DMS53 treated with DMSO at 0.1 percent for 48 hours (cell line): Measurements from ENCODE around the gene TWNK.

Experiments
- DNase-seq: peaks from one replicate; lab custom pipeline; 2025; ENCODE audit not compliant: unreplicated experiment; lab: John Stamatoyannopoulos, UW

TWNK gene

DNA sequence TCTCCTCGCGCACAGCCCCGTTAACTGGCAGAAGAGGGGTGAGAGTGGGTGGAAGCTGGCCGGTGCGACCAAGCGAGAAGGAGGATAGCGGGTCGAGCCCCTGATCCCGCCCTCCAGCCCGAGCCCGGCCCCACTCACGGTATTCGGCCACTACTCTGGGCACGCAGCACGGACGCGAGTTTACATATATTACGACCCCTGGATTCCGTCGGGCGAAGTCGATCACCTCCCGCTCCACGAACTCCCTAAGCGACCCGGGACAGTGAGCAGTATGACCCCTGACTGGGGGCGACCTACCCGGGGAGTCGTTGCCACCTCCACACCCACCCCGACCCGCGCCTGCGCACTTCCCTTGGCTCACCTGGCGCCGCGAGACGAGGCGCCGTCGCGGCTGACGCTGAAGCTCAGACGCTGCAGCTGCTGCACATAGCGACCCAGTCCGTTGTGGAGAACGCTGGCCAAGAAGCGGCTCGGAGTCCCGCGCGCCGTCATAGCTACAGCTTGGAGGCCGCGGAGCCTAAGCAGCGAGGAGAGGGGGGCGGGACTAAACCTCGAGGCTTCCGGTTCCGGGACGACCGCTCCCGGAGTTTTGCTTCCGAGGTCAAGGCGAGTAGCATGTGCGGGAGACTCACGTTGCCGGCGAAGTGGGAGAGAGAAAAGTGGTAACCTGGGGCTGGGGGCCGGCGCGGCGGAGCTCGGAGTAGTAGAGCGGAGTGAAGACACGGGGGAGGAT, at the start of gene TWNK, which contains the start of gene MRPL43:
TWNK (plus strand) TSS at position 592 of the 733 bp plus-strand sequence. CDS start 668 bp downstream, outside the sequence.
MRPL43 (minus strand) TSS at position 546 of the 733 bp plus-strand sequence; CDS start at position 492, 54 bp downstream.
- peak; percentile 65 for DNase-seq

DNA sequence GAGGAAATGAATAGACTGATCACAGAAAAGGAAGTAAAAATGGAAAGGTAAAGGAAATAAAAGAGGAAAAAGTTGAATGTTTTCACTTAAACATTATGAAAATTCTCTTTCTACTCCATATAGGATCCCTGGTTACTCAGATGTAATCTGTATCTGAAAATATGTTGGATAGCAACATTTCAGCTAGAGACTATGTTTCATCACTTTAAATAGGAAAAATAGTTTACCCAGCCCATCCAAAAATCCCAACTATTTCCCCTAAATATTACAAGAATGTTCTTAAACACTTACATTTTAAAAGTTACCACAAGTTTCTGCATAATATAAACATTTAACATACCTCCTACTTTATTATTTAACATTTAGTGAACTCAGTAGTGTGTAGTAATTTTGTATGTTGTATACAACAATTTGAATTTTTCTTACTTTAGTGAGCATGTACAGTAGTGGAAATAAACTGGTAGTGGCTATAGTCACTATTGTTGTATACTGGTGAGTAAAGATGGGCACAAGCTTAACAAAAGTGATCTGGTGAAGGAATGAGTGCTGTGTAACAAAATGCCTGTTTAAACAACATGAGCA, 47.5 kb upstream of the TWNK start:
- DNase-seq = no peak

DNA sequence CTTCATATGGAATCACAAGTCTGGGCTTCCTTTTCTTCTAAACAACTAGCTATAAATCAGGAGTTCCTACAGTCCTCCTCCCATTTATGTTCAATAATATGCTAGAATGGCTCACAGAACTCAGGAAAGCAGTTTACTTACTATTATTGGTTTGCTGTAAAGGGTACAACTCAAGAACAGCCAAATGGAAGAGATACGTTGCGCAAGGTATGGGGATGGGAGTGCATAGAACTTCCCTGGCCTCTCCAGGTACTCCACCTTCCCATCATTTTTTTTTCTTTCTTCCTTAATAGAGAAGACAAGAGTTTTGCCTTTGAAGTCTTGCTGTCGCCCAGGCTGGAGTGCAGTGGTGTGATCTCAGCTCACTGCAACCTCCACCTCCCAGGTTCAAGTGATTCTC, 45.1 kb upstream of the TWNK start:
- DNase-seq = no peak

DNA sequence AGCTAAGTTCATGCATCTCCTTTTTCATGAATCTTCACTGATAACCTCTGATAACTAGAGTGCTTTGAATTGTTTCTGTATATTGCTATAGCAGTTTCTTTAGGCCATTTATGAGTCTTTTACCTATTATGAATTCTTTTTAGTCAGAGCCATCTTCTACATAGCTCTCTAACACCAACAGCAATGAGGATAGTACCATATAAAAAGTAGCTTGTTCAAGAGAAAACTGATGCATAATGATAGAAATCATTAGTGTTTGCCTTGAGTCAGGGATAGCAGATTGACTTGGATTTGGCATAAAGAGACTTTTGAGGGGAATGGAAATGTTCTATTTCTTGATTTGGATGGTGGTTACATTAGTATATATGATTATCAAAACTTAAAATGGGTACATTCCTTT, 43.8 kb upstream of the TWNK start:
- no peak for DNase-seq

GRCh38 chr10:100945754-100946153, 41.6 kb upstream of the TWNK start:
- no peak for DNase-seq

- DNase-seq = no peak
Measured at GRCh38 chr10:100948916-100949315, 38.4 kb upstream of the TWNK start.

- no peak for DNase-seq
Measured at GRCh38 chr10:100960251-100960650, 27.1 kb upstream of the TWNK start.

- DNase-seq = no peak
Measured at GRCh38 chr10:100962351-100963080, 24.8 kb upstream of the TWNK start.

DNA sequence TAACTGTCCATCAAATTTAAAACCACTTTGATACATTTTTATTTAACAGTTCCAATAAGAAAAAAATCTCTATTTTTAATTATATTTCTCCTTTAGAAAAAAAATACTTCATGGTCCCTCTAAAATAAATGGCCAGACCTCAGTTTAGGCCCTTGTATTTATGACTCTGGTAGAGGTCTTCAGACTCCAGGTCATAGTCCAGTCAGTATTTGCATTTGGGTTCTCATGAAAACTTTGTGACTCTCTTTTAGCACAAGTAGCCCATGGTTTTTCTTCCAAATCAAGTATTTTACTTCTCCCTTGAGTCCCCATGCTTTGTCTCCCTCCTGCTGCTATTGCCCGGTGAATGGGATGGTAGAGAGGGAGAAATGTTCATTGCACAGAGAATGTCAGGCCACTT, 23.5 kb upstream of the TWNK start:
- DNase-seq = no peak

DNA sequence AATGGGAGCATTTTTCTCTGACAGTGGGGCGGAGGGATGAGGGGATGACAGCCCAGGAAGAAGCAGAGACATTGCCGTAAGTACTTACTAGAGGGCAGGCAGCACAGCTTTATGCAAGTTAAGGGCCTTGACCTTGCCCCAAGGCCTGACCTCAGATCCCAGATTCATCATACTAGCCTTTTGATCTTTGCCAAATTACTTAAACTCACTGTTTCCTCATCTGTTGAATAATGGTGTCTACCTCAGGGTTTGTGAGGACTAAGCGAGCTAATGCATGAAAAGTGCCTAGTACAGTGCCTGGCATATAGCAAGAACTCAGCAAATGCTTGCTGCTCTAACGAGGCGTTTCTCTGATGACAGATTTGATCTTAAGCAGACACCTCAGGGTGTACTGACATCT, 21.5 kb upstream of the TWNK start:
- DNase-seq = no peak

GRCh38 chr10:100966887-100967286, 20.5 kb upstream of the TWNK start:
- no peak for DNase-seq

GRCh38 chr10:100967332-100967731, 20.0 kb upstream of the TWNK start:
- DNase-seq = no peak

GRCh38 chr10:100968062-100968736, 19.1 kb upstream of the TWNK start:
- DNase-seq = no peak

DNA sequence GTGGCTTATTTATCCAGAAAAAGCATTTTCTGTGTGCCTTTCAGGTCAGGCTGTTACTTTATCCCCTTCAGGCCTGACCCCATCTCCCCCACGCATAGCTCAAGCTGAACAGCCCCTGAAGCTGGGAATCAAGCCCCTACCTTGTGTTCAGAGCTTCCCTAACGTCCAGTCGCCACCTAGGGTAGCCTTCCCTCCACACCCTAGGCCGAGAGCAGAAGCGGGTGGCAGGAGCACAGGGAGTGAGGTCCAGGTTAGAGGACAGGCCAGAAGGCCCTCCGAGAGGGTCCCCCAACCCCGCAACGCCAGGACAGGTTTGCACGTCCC, 18.5 kb upstream of the TWNK start:
- no peak for DNase-seq

DNA sequence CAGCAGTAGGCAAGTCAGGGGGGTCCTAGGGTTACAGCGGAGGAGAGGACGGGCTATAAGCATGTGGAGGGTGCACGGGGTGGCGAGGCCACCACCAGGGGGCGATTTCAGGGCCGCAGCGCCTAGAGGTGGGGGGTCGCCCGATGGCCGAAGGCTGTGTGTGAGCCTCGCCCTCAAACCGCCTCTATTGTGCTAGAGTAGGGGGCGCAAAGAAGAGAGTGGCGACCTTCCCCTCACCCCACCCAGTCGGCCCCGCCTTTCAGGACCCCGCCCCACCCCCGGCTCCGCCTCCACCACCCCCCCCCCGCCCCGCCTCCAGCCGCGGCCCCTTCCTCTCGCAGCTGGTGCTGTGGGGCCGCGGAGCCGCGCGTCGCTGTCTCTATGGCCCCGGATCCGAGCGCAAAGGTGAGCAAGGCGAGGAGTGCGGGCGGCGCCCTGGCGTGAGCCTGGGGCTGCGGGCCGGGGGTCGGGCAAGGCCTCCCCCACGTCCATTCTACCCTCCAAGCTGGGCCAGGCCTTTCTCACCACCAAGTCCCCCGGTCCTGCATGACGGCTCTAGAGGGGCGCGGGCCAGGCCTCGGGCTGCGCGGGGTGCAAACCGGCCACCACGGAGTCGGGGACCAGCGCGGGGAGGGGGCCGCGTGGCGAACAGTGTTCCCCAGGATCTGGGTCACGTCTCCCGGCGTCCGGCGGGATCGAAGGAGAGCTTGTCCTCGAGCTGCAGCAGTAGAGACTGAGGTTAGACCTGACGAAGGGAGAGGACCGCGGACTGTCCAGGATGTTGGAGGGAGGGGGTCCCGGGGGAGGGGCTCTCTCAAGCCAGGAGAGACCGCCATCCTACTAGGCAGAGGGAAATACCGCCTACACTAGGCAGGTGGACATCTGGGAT, 17.9 kb upstream of the TWNK start, which contains the start of gene SEMA4G:
SEMA4G (plus strand) TSS at position 318 of the 889 bp plus-strand sequence. CDS start 3,409 bp downstream, outside the sequence.
- DNase-seq = peak; percentile 16

- DNase-seq = peak; percentile 14
Measured at GRCh38 chr10:100970076-100970913, 17.0 kb upstream of the TWNK start.

GRCh38 chr10:100970914-100971811, 16.2 kb upstream of the TWNK start:
- peak; percentile 53 for DNase-seq

GRCh38 chr10:100972115-100972903, 15.0 kb upstream of the TWNK start:
- DNase-seq = no peak
